Measurements from ENCODE around the gene TBXT.

DNA sequence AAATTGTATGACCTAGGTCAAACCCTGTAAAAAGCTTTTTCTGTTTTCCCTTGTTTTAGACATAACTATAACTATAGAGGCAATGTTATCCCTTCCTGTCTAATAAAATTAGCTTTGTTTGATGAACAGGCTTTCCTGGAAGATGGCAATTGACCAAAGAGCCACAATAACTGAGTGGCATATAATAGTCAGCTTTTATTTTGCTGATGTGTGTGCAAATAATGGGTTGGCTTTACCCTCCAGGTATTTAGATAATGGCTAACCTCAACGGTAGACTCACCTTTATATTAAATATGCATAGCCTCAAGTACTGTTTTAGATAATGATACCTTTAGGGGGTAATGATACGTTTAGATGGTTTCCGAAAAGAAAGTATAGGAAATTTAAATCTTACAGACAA lies 15.0 kb downstream of the TBXT start:
- TF ChIP-seq, protein P1, sequence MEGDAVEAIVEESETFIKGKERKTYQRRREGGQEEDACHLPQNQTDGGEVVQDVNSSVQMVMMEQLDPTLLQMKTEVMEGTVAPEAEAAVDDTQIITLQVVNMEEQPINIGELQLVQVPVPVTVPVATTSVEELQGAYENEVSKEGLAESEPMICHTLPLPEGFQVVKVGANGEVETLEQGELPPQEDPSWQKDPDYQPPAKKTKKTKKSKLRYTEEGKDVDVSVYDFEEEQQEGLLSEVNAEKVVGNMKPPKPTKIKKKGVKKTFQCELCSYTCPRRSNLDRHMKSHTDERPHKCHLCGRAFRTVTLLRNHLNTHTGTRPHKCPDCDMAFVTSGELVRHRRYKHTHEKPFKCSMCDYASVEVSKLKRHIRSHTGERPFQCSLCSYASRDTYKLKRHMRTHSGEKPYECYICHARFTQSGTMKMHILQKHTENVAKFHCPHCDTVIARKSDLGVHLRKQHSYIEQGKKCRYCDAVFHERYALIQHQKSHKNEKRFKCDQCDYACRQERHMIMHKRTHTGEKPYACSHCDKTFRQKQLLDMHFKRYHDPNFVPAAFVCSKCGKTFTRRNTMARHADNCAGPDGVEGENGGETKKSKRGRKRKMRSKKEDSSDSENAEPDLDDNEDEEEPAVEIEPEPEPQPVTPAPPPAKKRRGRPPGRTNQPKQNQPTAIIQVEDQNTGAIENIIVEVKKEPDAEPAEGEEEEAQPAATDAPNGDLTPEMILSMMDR (IDR thresholded peaks at IDR 0.05; ENCODE audit: insufficient read depth, low read length, poor library complexity, severe bottlenecking): no peak
- TF ChIP-seq EZH2phosphoT487 (conservative IDR thresholded peaks at IDR 0.05; ENCODE audit: low read length): no peak
